ENCODE results near the gene RALGAPA1. TPM values are rescaled to one million over a fixed set of nuclear protein-coding genes. Genes with fewer than 3 reads are reported as not detected.
"Not testable (repeated sequence)": the region's sequence is repeated elsewhere in the genome, so short reads cannot be mapped to it uniquely, and the experiment has no call there.

The RALGAPA1 gene
- total RNA-seq, 2 donors from 2014 or later: 81.5 to 85.3 TPM

- DNase-seq (no peak), ATAC-seq (no peak)
- intact Hi-C loops (cut with DNase I, micrococcal nuclease): no loop called here
Measured at GRCh38 chr14:35725930-35726329, 83.2 kb downstream of the RALGAPA1 start.

- ATAC-seq: no peak
- intact Hi-C loops (cut with DNase I, micrococcal nuclease): no loop called here
Measured at GRCh38 chr14:35715079-35715478, 94.0 kb downstream of the RALGAPA1 start.

GRCh38 chr14:35712466-35712865, 96.6 kb downstream of the RALGAPA1 start:
- intact Hi-C loops (cut with DNase I, micrococcal nuclease): no loop called here
- ATAC-seq (no peak), DNase-seq (no peak)

More at GRCh38 chr14:35715079-35715478, 94.0 kb downstream of the RALGAPA1 start:
- DNase-seq: no peak

DNA sequence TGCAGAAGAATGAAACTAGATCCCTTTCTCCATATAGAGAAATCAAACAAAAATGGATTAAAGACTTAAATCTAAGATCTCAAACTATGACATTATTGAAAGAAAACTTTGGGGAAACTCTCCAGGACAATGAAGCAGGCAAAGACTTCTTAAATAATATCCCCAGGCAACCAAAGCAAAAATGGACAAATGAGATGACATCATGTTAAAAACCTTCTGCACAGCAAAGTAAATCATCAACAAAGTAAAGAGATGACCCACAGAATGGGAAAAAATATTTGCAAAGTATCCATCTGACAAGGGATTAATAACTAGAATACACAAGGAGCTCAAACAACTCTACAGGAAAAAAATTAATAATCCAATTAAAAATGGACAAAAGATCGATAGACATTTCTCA, 101.0 kb downstream of the RALGAPA1 start:
- ATAC-seq: no peak
- no peak for DNase-seq
- intact Hi-C loops (cut with DNase I, micrococcal nuclease): no loop called here

DNA sequence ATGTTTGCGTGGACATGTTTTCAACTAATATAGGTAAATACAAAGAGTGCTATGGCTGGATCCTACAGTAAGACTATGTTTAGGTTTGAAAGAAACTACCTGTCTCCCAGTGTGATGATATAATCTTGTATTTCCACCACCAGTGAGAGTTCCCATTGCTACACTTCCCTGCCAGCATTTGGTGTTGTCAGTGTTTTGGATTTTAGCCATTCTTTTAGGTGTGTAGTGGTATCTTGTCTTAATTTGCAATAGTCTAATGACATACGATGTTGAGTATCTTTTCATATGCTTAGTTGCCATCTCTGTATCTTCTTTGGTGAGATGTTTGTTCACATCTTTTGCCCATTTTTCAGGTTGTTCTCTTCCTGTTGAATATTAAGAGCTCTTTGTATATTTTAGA, 103.5 kb downstream of the RALGAPA1 start:
- DNase-seq: no peak
- no peak for ATAC-seq
- intact Hi-C loops (cut with DNase I, micrococcal nuclease): no loop called here

DNA sequence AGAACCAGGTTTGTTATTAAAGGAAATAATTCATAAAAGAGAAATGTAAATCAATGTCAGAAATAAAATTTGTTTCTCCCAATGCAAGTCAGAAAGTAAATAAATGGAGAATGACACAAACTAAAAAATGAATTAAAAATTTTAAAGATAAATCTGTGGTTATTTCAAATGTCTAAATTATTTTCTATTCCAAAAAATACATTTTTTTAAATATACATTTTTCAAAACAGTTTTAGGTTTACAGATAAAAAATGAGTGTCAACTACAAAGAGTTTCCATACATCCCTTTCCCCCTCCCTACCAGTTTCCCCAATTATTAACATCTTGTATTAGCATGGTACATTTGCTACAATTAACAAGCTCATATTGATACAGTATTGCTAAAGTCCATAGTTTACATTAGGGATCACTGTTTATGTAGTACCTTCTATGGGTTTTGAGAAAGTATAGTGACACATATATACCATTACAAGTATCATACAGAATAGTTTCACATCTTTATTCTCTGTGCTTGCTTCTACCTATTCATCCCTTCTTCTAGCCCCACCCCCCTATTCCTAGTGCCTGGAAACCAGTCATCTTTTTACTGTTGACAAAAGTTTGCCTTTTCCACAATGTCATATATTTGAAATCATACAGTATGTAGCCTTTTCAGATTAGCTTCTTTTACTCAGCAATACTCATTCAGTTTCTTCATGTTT, 104.2 kb downstream of the RALGAPA1 start:
- no peak for DNase-seq
- intact Hi-C loops (cut with DNase I, micrococcal nuclease): no loop called here
- ATAC-seq: no peak

DNA sequence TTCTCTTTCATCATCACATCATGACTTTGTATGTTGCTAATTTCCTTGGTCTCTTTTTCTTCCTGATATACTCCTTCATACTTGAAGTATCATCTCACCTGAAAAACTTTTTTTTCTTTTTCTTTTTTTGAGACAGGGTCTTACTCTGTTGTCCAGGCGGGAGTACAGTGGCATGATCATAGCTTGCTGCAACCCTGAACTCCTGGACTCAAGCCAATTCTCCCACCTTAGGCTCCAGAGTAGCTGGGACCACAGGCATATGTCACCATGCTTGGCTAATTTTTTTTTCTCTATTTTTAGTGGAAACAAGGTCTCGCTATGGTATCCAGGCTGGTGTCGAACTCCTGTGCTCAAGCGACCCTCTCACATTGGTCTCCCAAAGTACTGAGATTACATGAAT, 107.6 kb downstream of the RALGAPA1 start:
- intact Hi-C loops (cut with DNase I, micrococcal nuclease): no loop called here
- DNase-seq: no peak
- no peak for ATAC-seq

GRCh38 chr14:35699791-35700444, 109.2 kb downstream of the RALGAPA1 start:
- DNase-seq (no peak), ATAC-seq (no peak)
- intact Hi-C loops (cut with DNase I, micrococcal nuclease): no loop called here

DNA sequence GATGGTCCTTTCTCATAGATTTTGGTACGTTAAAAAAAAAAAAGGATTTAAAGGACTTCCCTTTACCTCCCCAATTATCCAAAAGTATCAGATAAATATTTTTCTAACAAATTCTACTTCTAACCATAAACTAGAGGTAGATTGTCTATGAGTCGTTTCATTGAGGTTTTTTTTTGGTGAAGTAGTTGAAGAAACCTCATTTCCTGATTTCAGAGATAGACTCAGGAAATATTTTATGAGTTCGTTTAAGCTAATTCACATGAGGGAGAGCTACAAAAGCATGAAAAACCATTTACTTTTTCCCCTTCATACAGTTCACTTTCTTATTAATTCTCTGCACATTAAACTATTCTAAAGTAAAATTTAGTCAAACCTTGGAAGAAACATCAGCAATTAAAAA, 112.5 kb downstream of the RALGAPA1 start:
- DNase-seq: no peak
- no peak for ATAC-seq
- intact Hi-C loops (cut with DNase I, micrococcal nuclease): no loop called here

DNA sequence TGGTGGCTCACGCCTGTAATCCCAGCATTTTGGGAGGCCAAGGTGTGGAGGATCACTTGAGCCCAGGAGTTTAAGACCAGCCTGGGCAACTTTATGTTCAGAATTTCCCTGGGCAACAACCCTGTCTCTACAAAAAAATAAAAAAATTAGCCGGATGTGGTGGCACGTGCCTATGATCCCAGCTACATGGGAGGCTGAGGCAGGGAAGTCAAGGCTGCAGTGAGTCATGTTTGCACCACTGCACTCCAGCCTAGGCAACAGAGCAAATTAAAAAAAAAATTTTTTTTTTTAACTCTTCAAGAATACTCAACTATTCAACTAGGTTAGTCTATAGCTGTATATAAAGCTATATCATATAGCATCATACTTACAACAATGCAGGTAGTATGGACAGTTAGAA, 113.0 kb downstream of the RALGAPA1 start:
- ATAC-seq (no peak), DNase-seq (no peak)
- intact Hi-C loops (cut with DNase I, micrococcal nuclease): no loop called here

DNA sequence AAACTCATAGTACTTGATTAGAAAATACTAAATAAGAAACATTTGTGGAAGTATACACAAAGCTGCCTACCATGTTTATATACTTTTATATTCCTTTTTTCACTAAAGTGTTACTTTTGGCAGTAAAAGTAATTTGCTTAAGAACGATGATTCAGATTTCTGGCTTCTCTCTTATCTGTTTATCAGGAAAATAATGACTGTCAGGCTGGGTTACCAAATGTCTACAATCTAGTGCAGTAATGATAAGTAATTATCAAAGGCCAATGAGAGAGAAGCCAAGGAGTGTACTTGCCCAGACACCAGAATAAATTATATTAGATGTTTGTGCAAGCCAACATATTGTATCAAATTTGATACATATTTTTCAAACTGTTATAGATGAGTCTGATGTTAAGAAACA, 113.4 kb downstream of the RALGAPA1 start:
- no peak for DNase-seq
- no peak for ATAC-seq
- intact Hi-C loops (cut with DNase I, micrococcal nuclease): no loop called here

- ATAC-seq (no peak), DNase-seq (no peak)
- intact Hi-C loops (cut with DNase I, micrococcal nuclease): no loop called here
Measured at GRCh38 chr14:35695072-35695471, 114.0 kb downstream of the RALGAPA1 start.

DNA sequence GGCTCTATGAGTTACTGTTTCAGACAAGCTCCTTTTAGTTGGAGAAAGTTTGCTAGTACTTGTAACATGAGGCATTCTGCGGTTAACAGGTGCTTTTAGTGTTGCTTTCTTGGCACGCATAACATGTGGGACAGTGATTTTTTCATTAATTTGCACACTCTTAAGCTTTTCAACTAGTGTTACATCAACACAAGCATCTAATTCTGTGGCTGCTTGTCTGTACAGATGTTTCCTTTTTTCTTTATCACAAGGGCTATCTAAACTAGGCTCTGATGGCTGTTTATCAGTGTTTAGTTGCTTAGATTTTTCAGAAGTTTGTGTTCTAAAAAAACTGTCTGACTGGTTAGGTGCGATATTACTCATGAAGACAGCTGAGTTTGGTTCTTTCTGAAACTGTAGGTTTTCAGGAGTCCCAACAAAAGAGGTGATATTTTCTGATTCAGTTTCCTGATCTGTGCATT, 120.1 kb downstream of the RALGAPA1 start:
- ATAC-seq: no peak
- intact Hi-C loops (cut with DNase I, micrococcal nuclease): no loop called here
- no peak for DNase-seq

DNA sequence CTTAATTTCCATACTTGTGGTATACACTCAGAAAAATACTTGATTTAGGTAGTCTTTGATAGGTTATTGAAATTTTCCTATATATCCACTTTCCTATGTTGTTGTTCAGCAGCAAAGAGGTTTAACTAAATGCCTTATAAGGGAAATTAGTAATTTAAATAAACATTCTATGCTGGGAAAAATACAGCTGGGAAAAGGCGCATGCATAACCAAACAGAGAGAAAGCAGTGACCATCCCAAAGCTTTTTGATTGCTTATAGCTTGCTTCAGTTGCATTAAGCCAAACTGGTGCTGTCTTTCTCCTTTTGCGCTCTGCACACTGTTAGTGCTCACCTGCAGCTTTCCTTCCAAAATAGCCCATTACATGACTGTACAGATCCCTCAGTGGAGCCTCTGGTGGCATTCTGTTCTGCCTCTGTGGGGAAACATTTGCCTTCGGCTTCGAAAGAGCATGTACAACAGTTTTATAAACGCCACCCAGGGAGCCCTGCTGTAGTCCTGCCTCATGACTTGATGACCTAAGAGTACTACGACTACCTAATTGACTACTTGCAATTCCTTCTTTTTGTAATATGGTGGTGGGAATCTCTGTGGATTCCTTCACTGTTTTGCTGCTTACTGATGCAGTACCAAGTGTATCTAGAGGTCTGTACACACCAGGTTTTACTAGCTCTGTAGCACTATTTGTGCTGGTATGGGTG, 120.8 kb downstream of the RALGAPA1 start:
- ATAC-seq (no peak), DNase-seq (no peak)
- intact Hi-C loops (cut with DNase I, micrococcal nuclease): no loop called here

DNA sequence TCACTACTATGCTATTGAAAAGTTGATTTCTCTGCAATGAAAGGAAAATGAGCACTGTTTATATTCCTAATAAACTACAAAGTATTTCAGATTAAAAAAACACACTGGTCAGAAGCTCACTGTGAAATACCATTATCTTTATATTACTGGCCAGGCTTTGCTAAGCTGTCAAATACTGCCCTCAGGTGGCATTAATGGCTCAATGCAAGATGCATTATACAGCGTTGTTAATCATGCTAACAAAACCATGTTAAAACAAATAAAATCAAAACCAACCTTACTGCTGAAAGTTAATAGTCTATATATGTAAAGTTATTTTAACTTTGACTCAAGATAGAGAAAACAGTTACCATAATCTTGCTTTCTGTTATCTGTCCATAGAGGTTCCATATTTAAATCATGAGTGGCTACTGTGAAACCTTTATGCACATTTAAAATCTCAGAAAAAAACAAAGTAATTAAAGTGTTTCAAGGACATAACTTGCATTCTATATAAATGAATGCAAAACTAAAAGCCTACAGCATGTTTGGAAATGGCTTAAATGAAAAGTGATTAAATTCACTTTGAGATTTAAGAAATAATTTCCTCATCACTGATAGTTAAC, 121.7 kb downstream of the RALGAPA1 start:
- intact Hi-C loops (cut with DNase I, micrococcal nuclease): no loop called here
- DNase-seq (peak in 1 of 2 donors; percentile 9), ATAC-seq (peak; percentile 77)

GRCh38 chr14:35683688-35684087, 125.4 kb downstream of the RALGAPA1 start:
- ATAC-seq; DNase-seq; intact Hi-C loops (cut with DNase I, micrococcal nuclease): not testable (repeated sequence)

GRCh38 chr14:35682802-35683201, 126.3 kb downstream of the RALGAPA1 start:
- no peak for ATAC-seq
- intact Hi-C loops (cut with DNase I, micrococcal nuclease): no loop called here
- DNase-seq: no peak

GRCh38 chr14:35678403-35679028, 130.6 kb downstream of the RALGAPA1 start:
- DNase-seq (no peak), ATAC-seq (no peak)
- intact Hi-C loops (cut with DNase I, micrococcal nuclease): no loop called here

DNA sequence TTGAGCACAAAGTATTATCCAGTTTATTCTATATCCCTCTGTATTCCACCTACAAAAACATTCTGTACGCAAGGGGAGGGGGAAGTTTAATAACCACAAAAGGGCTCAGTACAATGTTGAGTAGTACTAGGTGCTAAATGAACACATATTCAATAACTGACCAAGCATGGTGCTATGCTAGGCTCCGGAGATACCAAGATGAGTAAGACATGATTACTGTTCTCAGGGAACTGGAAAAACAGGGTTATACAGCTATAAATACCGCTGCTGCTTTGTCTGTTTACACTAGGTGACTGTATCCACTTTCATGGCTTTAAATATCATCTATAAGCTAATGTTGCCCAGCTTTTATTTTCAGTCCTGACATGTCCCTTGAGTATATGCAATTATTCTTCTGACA, 139.3 kb downstream of the RALGAPA1 start:
- DNase-seq (no peak), ATAC-seq (peak; percentile 96)
- intact Hi-C loops (cut with DNase I, micrococcal nuclease): no loop called here

Data from left colon (tissue), 2 donors.